ENCODE results near the gene CHEK1.

DNA sequence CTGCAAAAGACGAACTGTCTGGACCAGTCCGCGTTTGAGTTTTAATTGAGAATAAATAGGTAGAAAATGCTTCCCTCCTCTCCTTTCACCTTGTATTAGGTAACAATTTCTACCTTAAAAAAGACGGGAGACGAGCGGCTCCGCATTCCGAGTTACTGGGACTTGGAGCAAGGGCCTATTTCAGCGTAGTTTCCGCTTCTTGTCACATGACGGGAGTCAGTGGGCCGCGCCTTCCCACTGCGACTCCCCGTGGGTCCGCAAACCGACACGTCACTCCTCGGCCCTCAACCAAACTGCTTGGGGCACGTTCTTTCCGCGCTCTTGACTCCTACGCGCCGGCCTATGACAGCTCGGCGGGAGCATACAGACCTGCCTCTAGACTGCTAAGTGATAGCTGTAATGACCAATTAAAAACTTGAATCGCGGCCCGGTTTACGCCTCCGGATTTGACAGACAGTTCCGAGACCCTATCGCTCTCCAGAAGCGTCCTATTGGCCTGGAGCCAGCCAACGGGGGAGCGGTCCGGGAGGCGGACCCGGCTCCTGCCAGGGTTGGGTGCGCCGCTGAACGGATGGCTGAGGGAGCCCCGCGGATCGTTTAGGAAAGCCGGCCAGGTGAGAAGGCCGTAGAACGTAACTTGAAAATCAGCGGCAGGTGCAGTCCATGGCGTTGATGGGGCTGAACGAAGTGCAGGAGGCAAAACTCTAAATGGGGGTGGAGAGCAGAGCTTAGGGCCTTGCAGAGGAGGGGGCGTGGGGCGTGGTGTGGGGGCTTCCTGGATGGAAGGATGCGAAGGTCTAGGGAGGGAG lies 32.5 kb upstream of the CHEK1 start, which contains the start of gene STT3A:
- TF ChIP-seq, protein P1, sequence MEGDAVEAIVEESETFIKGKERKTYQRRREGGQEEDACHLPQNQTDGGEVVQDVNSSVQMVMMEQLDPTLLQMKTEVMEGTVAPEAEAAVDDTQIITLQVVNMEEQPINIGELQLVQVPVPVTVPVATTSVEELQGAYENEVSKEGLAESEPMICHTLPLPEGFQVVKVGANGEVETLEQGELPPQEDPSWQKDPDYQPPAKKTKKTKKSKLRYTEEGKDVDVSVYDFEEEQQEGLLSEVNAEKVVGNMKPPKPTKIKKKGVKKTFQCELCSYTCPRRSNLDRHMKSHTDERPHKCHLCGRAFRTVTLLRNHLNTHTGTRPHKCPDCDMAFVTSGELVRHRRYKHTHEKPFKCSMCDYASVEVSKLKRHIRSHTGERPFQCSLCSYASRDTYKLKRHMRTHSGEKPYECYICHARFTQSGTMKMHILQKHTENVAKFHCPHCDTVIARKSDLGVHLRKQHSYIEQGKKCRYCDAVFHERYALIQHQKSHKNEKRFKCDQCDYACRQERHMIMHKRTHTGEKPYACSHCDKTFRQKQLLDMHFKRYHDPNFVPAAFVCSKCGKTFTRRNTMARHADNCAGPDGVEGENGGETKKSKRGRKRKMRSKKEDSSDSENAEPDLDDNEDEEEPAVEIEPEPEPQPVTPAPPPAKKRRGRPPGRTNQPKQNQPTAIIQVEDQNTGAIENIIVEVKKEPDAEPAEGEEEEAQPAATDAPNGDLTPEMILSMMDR (IDR thresholded peaks at IDR 0.05) = no peak
- TF ChIP-seq POLR2A (IDR thresholded peaks at IDR 0.05) = peak; percentile 90

All from ovary (tissue), 3 donors.